Activated T-cell treated with anti-CD3 and anti-CD28 coated beads, Interleukin-2, amount 50 U/mL, for 72 hours (primary cell): ENCODE results near the gene IFIT1. TPM values are rescaled to one million over a fixed set of nuclear protein-coding genes. Genes with fewer than 3 reads are reported as not detected.
A peak's percentile ranks its signal among the peaks of the same experiment; 100 is the strongest.
"Not testable (repeated sequence)": the region's sequence is repeated elsewhere in the genome, so short reads cannot be mapped to it uniquely, and the experiment has no call there.

ENCODE experiments used
- ATAC-seq, 2 donors: fragments of 150-1000 bp; cut with Tn5 transposase; replicated peaks in 1 of 2; 2 replicates each; pipeline ENCODE4 v1.10.0; 2021; ENCODE audit warnings: moderate library complexity in 2 of 2, mild to moderate bottlenecking in 1 of 2
- DNase-seq, 2 donors: peaks; one replicate each; pipeline ENCODE4 v3.0.0; 2021 to 2022; ENCODE audit warnings: mixed read lengths in 1 of 2
- H3K27ac Mint-ChIP-seq: one replicate; pipeline ENCODE4 v1.8.0; 2022; ENCODE audit warnings: mild to moderate bottlenecking, moderate library complexity, mixed read lengths
- H3K27me3 Mint-ChIP-seq: one replicate; pipeline ENCODE4 v1.8.0; 2022; ENCODE audit warnings: low read depth, mixed read lengths
- H3K36me3 Mint-ChIP-seq, 2 donors: one replicate each; pipeline ENCODE4 v1.8.0; 2022; ENCODE audit warnings: mixed read lengths in 2 of 2, mild to moderate bottlenecking in 1 of 2; ENCODE audit not compliant: insufficient read depth in 2 of 2
- H3K4me1 Mint-ChIP-seq: one replicate; pipeline ENCODE4 v1.8.0; 2022; ENCODE audit warnings: low read depth, mixed read lengths
- H3K4me3 Mint-ChIP-seq, 2 donors: one replicate each; pipeline ENCODE4 v1.8.0; 2022; ENCODE audit warnings: mild to moderate bottlenecking in 2 of 2, mixed read lengths in 2 of 2, moderate library complexity in 2 of 2
- H3K9me3 Mint-ChIP-seq, 2 donors: one replicate each; pipeline ENCODE4 v1.8.0; 2022; ENCODE audit warnings: mixed read lengths in 2 of 2
- total RNA-seq, 2 donors: library from RNA; stranded (reverse); gene quantifications; one replicate each; pipeline ENCODE4 v1.2.3, GENCODE V29; 2022

IFIT1 gene
- total RNA-seq, 2 donors from 2014 or later: 0.79 to 2.7 TPM

GRCh38 chr10:89392974-89393373 lies 551 bp downstream of the IFIT1 start:
- H3K27ac Mint-ChIP-seq: no peak overlapping the region
- H3K27me3 Mint-ChIP-seq: no peaks in the 10 kb centered on the region
- no peak for DNase-seq
- peak overlapping the region; percentile 77 to 87 for H3K4me3 Mint-ChIP-seq
- ATAC-seq: peak in 1 of 2 donors; percentile 47
- no peaks in the 10 kb centered on the region for H3K9me3 Mint-ChIP-seq
- H3K36me3 Mint-ChIP-seq: no peaks in the 10 kb centered on the region
- peaks cover 28% of the 10 kb centered on the region for H3K4me1 Mint-ChIP-seq

- no peaks in the 10 kb centered on the region for H3K36me3 Mint-ChIP-seq
- no peaks in the 10 kb centered on the region for H3K27me3 Mint-ChIP-seq
- H3K4me3 Mint-ChIP-seq: no peak overlapping the region
- ATAC-seq (no peak), DNase-seq (no peak)
- no peaks in the 10 kb centered on the region for H3K9me3 Mint-ChIP-seq
- H3K27ac Mint-ChIP-seq: no peak overlapping the region
- H3K4me1 Mint-ChIP-seq: peaks cover 30% of the 10 kb centered on the region
Measured at GRCh38 chr10:89393898-89394297, 1.5 kb downstream of the IFIT1 start.

GRCh38 chr10:89395141-89395540 lies 2.7 kb downstream of the IFIT1 start:
- H3K4me3 Mint-ChIP-seq: no peak overlapping the region
- no peak for ATAC-seq
- DNase-seq: no peak
- H3K36me3 Mint-ChIP-seq: no peaks in the 10 kb centered on the region
- H3K9me3 Mint-ChIP-seq: no peaks in the 10 kb centered on the region
- H3K27ac Mint-ChIP-seq: no peak overlapping the region
- peaks cover 30% of the 10 kb centered on the region for H3K4me1 Mint-ChIP-seq
- H3K27me3 Mint-ChIP-seq: no peaks in the 10 kb centered on the region

GRCh38 chr10:89398003-89398749 lies 5.8 kb downstream of the IFIT1 start:
- Mint-ChIP-seq H3K36me3 (no peaks in the 10 kb centered on the region), H3K27me3 (no peaks in the 10 kb centered on the region), H3K9me3 (no peaks in the 10 kb centered on the region), H3K27ac (no peak overlapping the region), H3K4me1 (peaks cover 17% of the 10 kb centered on the region), H3K4me3 (no peak overlapping the region)
- ATAC-seq: no peak
- DNase-seq: no peak

GRCh38 chr10:89399956-89400355 lies 7.5 kb downstream of the IFIT1 start:
- DNase-seq (no peak), ATAC-seq (no peak)
- Mint-ChIP-seq H3K4me1 (peaks cover 16% of the 10 kb centered on the region), H3K4me3 (no peak overlapping the region), H3K36me3 (no peaks in the 10 kb centered on the region), H3K27me3 (no peaks in the 10 kb centered on the region), H3K9me3 (no peaks in the 10 kb centered on the region), H3K27ac (no peak overlapping the region)

- Mint-ChIP-seq H3K4me3 (no peak overlapping the region), H3K36me3 (no peaks in the 10 kb centered on the region), H3K9me3 (peaks cover 2% of the 10 kb centered on the region in 2 donors), H3K27ac (no peak overlapping the region), H3K27me3 (no peaks in the 10 kb centered on the region), H3K4me1 (peaks cover 8% of the 10 kb centered on the region)
- ATAC-seq (no peak), DNase-seq (no peak)
Measured at GRCh38 chr10:89403043-89403442, 10.6 kb downstream of the IFIT1 start.

- no peaks in the 10 kb centered on the region for H3K27me3 Mint-ChIP-seq
- H3K27ac Mint-ChIP-seq: no peak overlapping the region
- peaks cover 6% of the 10 kb centered on the region for H3K4me1 Mint-ChIP-seq
- no peak overlapping the region for H3K4me3 Mint-ChIP-seq
- ATAC-seq (no peak), DNase-seq (no peak)
- H3K9me3 Mint-ChIP-seq: peaks cover 2% of the 10 kb centered on the region in 2 donors
- H3K36me3 Mint-ChIP-seq: no peaks in the 10 kb centered on the region
Measured at GRCh38 chr10:89404104-89405047, 12.0 kb downstream of the IFIT1 start.

GRCh38 chr10:89406178-89406577 lies 13.8 kb downstream of the IFIT1 start:
- H3K27ac Mint-ChIP-seq, H3K9me3 Mint-ChIP-seq, H3K36me3 Mint-ChIP-seq, DNase-seq, ATAC-seq, H3K27me3 Mint-ChIP-seq, H3K4me3 Mint-ChIP-seq: not testable (repeated sequence)
- peaks cover 12% of the 10 kb centered on the region for H3K4me1 Mint-ChIP-seq

GRCh38 chr10:89407792-89408191 lies 15.4 kb downstream of the IFIT1 start:
- H3K9me3 Mint-ChIP-seq, H3K4me3 Mint-ChIP-seq, H3K27me3 Mint-ChIP-seq, H3K36me3 Mint-ChIP-seq, DNase-seq, H3K27ac Mint-ChIP-seq, ATAC-seq: not testable (repeated sequence)
- peaks cover 18% of the 10 kb centered on the region for H3K4me1 Mint-ChIP-seq

GRCh38 chr10:89409282-89409681 lies 16.9 kb downstream of the IFIT1 start:
- not testable (repeated sequence) for H3K36me3 Mint-ChIP-seq, H3K4me3 Mint-ChIP-seq, H3K27ac Mint-ChIP-seq, H3K9me3 Mint-ChIP-seq, H3K27me3 Mint-ChIP-seq, DNase-seq, ATAC-seq
- peaks cover 21% of the 10 kb centered on the region for H3K4me1 Mint-ChIP-seq

GRCh38 chr10:89410551-89410950 lies 18.1 kb downstream of the IFIT1 start:
- DNase-seq: not testable (repeated sequence)

GRCh38 chr10:89411135-89411534 lies 18.7 kb downstream of the IFIT1 start:
- H3K36me3 Mint-ChIP-seq: not testable (repeated sequence)

More at GRCh38 chr10:89410551-89410950, 18.1 kb downstream of the IFIT1 start:
- not testable (repeated sequence) for H3K27ac Mint-ChIP-seq, H3K9me3 Mint-ChIP-seq, ATAC-seq, H3K4me3 Mint-ChIP-seq, H3K27me3 Mint-ChIP-seq, H3K36me3 Mint-ChIP-seq
- H3K4me1 Mint-ChIP-seq: peaks cover 25% of the 10 kb centered on the region

GRCh38 chr10:89412276-89412675 lies 19.9 kb downstream of the IFIT1 start:
- peak overlapping the region; percentile 52 to 55 for H3K4me3 Mint-ChIP-seq
- not testable (repeated sequence) for H3K9me3 Mint-ChIP-seq, H3K27ac Mint-ChIP-seq, H3K27me3 Mint-ChIP-seq, ATAC-seq
- peaks cover 9 to 11% of the 10 kb centered on the region in 2 donors for H3K36me3 Mint-ChIP-seq
- DNase-seq: peak; percentile 25 to 50
- H3K4me1 Mint-ChIP-seq: peaks cover 42% of the 10 kb centered on the region

More at GRCh38 chr10:89411135-89411534, 18.7 kb downstream of the IFIT1 start:
- not testable (repeated sequence) for DNase-seq, H3K27me3 Mint-ChIP-seq, H3K4me3 Mint-ChIP-seq, ATAC-seq, H3K9me3 Mint-ChIP-seq, H3K27ac Mint-ChIP-seq
- H3K4me1 Mint-ChIP-seq: peaks cover 31% of the 10 kb centered on the region
